GM12864 (cell line): ENCODE results near the gene FLNB.

Experiments used
- DNase-seq: peaks from one replicate; pipeline ENCODE4 v3.0.0-alpha.2; 2011; ENCODE audit warnings: low read depth
- H3K4me3 ChIP-seq: 2 replicates; pipeline ENCODE4 v1.5.1; 2011; ENCODE audit warnings: mild to moderate bottlenecking, low read depth, low read length, control low read depth
- TF ChIP-seq, protein P1 (sequence below): IDR thresholded peaks from 2 replicates; pipeline ENCODE4 v1.5.1; 2011; ENCODE audit warnings: low read depth, mild to moderate bottlenecking, moderate library complexity, low read length, control low read depth, inconsistent platforms; ENCODE audit errors: missing control alignments

The FLNB gene, protein sequence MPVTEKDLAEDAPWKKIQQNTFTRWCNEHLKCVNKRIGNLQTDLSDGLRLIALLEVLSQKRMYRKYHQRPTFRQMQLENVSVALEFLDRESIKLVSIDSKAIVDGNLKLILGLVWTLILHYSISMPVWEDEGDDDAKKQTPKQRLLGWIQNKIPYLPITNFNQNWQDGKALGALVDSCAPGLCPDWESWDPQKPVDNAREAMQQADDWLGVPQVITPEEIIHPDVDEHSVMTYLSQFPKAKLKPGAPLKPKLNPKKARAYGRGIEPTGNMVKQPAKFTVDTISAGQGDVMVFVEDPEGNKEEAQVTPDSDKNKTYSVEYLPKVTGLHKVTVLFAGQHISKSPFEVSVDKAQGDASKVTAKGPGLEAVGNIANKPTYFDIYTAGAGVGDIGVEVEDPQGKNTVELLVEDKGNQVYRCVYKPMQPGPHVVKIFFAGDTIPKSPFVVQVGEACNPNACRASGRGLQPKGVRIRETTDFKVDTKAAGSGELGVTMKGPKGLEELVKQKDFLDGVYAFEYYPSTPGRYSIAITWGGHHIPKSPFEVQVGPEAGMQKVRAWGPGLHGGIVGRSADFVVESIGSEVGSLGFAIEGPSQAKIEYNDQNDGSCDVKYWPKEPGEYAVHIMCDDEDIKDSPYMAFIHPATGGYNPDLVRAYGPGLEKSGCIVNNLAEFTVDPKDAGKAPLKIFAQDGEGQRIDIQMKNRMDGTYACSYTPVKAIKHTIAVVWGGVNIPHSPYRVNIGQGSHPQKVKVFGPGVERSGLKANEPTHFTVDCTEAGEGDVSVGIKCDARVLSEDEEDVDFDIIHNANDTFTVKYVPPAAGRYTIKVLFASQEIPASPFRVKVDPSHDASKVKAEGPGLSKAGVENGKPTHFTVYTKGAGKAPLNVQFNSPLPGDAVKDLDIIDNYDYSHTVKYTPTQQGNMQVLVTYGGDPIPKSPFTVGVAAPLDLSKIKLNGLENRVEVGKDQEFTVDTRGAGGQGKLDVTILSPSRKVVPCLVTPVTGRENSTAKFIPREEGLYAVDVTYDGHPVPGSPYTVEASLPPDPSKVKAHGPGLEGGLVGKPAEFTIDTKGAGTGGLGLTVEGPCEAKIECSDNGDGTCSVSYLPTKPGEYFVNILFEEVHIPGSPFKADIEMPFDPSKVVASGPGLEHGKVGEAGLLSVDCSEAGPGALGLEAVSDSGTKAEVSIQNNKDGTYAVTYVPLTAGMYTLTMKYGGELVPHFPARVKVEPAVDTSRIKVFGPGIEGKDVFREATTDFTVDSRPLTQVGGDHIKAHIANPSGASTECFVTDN (N-terminal part only)

GRCh38 chr3:58008141-58009025 lies at the start of gene FLNB:
FLNB (plus strand) TSS chr3:58008422; CDS start chr3:58008565, 143 bp downstream.
- no peak for DNase-seq
- TF ChIP-seq, protein P1, sequence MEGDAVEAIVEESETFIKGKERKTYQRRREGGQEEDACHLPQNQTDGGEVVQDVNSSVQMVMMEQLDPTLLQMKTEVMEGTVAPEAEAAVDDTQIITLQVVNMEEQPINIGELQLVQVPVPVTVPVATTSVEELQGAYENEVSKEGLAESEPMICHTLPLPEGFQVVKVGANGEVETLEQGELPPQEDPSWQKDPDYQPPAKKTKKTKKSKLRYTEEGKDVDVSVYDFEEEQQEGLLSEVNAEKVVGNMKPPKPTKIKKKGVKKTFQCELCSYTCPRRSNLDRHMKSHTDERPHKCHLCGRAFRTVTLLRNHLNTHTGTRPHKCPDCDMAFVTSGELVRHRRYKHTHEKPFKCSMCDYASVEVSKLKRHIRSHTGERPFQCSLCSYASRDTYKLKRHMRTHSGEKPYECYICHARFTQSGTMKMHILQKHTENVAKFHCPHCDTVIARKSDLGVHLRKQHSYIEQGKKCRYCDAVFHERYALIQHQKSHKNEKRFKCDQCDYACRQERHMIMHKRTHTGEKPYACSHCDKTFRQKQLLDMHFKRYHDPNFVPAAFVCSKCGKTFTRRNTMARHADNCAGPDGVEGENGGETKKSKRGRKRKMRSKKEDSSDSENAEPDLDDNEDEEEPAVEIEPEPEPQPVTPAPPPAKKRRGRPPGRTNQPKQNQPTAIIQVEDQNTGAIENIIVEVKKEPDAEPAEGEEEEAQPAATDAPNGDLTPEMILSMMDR: peak; percentile 80
- H3K4me3 ChIP-seq: peak within 1 kb of the TSS; percentile 96

DNA sequence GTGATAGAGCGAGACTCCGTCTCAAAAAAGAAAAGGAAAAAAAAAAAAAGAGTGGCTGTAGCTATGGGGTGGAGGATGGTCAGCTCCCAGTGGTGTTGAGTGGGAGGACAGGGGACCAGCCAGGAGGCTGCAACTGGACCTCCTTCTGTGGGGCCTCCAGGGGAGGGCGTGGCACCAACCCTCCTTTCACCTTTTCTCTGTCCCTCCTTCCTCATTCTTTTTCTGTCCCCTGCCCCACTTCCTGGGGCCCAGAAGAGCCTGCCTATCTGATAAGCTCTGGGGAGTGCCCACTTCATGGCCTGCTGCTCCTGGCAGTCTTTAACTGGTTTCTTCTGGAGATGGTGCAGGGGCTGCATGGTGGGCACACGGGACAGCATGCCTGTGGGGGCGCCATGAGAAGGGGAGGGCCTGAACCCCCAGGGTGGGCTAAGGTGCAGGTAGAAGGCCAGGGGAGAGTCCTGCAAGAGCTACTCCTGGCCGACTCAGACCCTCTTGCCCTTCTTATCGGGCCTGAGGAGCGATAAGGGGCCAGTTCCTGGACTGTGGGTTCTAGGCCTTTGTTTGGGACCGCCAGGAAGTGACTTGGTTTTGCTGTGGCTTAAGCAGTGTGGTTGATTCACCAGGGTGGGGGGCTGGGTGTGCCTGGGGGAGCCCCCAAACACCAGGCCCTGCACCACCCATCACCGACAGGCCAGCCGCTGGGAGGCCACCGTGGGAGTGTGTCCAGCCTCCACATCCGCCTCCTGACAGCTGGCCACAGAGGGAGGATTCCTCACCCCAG lies 49.4 kb upstream of the FLNB start:
- no peak for DNase-seq
- no peak overlapping the region for H3K4me3 ChIP-seq
- TF ChIP-seq, protein P1: no peak

GRCh38 chr3:57959423-57960173 lies 48.6 kb upstream of the FLNB start:
- TF ChIP-seq, protein P1: no peak
- H3K4me3 ChIP-seq: no peak overlapping the region
- no peak for DNase-seq

DNA sequence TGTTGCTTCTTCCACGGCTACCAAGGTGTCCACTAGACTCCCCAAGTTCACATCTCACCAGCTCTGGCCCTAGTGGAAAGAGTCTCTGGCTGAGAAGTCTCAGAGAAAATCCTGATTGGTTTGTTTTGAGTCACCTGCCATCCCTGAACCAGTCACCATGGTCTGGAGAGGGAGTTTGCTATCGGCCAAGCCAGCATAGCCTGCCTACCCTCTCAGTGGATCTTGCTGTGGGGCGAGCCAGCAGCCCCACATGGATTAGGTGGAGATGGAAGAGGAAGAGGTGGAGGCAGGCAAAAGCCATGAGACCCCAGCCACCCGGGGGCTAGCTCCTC lies 48.1 kb upstream of the FLNB start:
- no peak overlapping the region for H3K4me3 ChIP-seq
- no peak for DNase-seq
- TF ChIP-seq, protein P1: no peak

DNA sequence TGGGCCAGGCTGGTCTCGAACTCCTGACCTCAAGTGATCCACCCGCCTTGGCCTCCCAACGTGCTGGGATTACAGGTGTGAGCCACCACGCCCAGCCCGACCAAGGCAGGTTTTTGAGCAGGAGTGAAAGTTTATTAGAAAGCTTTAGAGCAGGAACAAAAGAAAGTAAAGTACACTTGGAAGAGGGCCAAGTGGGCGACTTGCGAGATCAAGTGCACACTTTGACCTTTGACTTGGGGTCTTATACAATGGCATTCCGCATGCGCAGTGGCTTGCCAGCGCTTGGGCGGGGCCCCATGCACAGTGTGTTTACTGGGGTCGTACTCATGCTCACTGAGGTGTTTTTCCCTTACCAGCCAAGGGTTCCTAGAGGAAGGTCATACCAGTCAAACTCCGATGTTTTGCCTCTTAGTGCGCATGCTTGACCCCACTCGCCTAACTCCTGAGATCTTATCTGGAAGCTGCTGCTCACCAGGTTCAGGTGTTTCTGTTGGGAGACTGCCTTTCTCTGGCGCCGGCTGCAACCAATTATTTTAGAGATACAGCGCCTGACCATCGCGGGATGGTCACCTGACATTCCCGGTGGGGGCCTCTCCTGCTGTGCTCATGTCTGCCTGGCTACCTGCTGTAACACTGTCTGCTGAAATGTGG lies 46.9 kb upstream of the FLNB start:
- TF ChIP-seq, protein P1: no peak
- no peak overlapping the region for H3K4me3 ChIP-seq
- no peak for DNase-seq
